WI38 (cell line): ENCODE measurements around the gene IL21R.
"Not testable (repeated sequence)": the region's sequence is repeated elsewhere in the genome, so short reads cannot be mapped to it uniquely, and the experiment has no call there.

Source experiments
- H3K4me3 ChIP-seq: 2 replicates; pipeline ENCODE4 v1.5.1; 2011; ENCODE audit warnings: low read depth, mild to moderate bottlenecking, control low read depth, low read length
- CTCF ChIP-seq: IDR thresholded peaks from 2 replicates; pipeline ENCODE4 v1.5.1; 2012; ENCODE audit warnings: low read depth, mild to moderate bottlenecking, control low read depth, low read length

Gene IL21R

GRCh38 chr16:27394516-27394915 lies 7.5 kb upstream of the IL21R start:
- TF ChIP-seq CTCF, result no peak
- H3K4me3 ChIP-seq, result no peak overlapping the region

DNA sequence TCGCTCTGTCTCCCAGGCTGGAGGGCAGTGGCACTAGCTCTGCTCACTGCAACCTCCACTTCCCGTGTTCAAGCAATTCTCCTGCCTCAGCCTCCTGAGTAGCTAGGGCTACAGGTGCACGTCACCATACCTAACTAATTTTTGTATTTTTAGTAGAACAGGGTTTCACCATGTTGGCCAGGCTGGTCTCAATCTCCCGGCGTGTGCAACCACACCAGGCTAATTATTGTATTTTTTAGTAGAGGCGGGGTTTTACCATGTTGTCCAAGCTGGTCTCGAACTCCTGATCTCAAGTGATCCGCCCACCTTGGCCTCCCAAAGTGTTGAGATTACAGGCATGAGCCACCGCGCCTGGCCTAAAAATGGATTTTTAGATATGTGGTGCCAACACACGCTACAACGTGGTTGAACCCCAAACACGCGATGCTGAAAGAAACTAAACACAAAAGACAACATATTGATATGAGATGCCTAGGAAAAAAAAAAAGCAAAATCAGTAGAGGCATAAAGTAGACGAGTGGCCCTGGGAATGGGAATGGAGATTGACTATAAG lies 3.6 kb upstream of the IL21R start:
- not testable (repeated sequence) for H3K4me3 ChIP-seq

DNA sequence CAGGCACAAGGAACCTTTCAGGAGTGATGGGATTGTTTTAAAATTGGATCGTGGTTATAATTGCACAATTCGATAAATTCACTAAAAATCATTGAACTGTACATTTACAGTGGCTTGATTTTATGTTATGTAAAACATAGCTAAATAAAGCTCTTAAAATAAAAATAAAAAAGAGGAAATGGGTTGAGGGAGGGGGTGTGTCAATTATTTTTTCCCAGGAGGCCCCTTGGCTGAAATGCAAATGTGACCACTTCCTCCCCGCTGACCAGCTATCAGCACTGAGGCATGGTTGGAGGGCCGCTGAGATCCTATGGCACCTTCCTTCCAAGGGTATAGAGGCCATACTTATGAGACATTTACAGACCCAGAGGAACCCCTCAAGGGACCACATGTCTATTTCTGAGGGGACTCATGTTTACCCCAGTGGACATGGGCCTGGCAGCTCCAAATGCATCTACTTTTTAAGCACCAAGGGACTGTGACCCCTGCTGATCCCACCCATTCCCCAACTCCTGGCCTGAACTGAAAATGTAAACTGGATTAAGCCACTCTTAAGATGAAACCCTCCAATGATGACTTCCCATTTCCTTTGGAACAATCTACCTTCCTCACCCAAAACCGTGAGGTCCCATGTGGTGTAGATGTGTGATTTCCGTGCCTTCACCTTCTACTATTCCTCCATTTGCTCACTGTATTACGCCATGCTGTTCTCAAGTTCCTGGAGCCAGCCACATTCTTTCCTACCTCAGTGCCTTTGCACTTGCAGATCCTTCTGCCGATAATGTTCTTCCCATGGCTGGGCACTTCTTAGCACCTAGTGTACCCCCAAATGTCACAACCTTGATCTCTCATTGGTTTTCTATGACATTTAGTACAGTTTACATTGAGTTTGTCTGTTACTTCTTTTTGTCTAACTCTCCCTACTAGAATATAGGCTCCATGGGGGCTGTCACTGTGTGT lies 2.8 kb upstream of the IL21R start:
- H3K4me3 ChIP-seq, result no peak overlapping the region
- TF ChIP-seq CTCF, result no peak

DNA sequence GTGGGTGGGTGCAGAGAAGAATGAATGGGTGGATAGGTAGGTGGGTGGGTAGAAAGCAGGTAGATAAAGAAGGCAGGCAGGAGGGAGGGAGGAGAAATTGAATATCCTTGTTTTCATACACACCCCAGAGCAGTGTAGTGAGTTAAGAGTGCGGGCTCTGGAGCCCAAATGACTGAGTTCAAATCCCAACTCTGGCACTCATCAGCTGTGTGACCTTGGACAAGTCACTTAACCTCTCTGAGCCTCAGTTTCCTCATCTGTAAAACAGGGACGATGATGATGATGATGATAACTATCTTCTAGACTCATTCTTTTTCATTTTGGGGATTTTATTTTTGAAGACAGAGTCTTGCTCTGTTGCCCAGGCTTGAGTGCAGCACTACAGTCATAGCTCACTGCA lies 2.0 kb upstream of the IL21R start:
- no peak for TF ChIP-seq CTCF

DNA sequence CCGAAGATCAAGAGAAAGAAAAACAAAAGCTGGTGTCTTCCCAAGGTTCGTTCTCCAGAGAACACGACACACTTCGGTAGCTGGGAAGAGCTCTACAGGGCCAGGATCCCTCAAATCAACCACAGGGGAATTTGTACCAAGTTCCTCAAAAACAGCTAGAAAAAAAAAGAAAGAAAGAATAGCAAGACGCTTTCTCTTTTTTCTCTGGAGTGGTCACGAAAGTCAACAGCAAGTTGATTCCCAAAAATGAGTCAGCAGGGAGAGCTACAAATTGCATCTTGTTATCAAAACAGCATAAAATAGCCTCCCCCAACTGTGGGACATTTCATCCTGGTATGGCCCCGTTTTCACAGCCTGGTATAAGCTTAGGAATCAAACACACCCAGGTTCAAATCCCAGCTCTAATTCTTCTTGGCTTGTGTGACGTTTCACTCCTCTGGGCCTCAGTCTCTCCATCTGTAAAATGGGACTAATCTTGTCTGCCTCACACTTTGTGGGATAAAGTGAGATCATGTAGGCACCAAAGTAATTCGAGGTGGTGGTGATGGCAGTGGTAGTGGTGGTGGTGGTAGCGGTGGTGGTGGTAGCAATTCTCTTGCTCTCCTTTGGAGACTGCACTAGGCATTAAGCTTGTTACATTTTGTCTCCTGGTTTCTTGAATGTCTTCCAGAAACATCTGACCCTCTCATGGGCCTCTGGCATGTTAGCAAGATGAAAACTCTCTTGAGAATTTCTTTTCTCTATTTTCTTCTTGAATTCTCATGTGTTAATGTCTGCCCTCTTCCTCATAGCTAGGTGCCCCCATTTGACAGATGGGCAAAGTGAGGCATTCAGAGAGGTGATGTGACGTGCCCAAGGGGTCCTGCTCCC lies 988 bp upstream of the IL21R start:
- TF ChIP-seq CTCF, result no peak
- no peak overlapping the region for H3K4me3 ChIP-seq

More for the DNA sequence above, 2.0 kb upstream of the IL21R start:
- H3K4me3 ChIP-seq, result no peak overlapping the region

DNA sequence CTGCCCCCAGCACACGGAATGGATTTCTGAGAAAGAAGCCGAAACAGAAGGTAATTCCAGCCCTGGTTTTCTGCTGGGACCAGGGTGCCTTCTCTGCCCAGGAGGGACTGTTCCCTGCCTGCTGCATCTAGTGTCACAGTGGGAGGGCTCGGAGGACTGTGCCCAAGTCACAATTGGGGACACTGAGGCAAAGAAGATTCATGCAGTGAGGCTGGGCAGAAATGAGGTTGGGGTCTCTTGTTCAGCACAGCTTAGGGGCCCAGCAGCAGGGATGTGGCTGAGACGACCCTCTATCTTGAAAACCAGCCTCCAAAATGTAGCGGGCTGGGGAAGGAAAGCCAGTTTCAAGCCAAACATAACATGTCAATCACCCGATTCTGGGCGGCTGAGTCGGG lies 592 bp downstream of the IL21R start:
- no peak for TF ChIP-seq CTCF
- H3K4me3 ChIP-seq, result peak overlapping the region; percentile 29

- H3K4me3 ChIP-seq, result no peak overlapping the region
These were observed 1.1 kb downstream of the IL21R start for GRCh38 chr16:27402964-27403600.

More at GRCh38 chr16:27402964-27403600, 1.1 kb downstream of the IL21R start:
- no peak for TF ChIP-seq CTCF
